Epithelial cell of proximal tubule (primary cell): Measurements from ENCODE around the gene TTC28. TPM values are rescaled to one million over a fixed set of nuclear protein-coding genes. Genes with fewer than 3 reads are reported as not detected.

Experiments
- DNase-seq: peaks from one replicate; pipeline ENCODE4 v3.0.0-alpha.2; 2011; ENCODE audit warnings: low read depth
- H3K4me3 ChIP-seq: 2 replicates; pipeline ENCODE4 v1.5.1; 2011; ENCODE audit warnings: low read depth, mild to moderate bottlenecking, low read length
- total RNA-seq: library from RNA; depleted of rRNA; stranded (reverse); fragments of >200 nt; gene quantifications from 2 replicates; pipeline ENCODE4 v1.2.3, GENCODE V29; 2015
- TF ChIP-seq, protein P1 (sequence below): conservative IDR thresholded peaks from 2 replicates; pipeline ENCODE4 v1.5.1; 2012; ENCODE audit warnings: low read depth, mild to moderate bottlenecking, low read length

Gene TTC28
- total RNA-seq, 1 donor from 2014 or later: 3.7 TPM

DNA sequence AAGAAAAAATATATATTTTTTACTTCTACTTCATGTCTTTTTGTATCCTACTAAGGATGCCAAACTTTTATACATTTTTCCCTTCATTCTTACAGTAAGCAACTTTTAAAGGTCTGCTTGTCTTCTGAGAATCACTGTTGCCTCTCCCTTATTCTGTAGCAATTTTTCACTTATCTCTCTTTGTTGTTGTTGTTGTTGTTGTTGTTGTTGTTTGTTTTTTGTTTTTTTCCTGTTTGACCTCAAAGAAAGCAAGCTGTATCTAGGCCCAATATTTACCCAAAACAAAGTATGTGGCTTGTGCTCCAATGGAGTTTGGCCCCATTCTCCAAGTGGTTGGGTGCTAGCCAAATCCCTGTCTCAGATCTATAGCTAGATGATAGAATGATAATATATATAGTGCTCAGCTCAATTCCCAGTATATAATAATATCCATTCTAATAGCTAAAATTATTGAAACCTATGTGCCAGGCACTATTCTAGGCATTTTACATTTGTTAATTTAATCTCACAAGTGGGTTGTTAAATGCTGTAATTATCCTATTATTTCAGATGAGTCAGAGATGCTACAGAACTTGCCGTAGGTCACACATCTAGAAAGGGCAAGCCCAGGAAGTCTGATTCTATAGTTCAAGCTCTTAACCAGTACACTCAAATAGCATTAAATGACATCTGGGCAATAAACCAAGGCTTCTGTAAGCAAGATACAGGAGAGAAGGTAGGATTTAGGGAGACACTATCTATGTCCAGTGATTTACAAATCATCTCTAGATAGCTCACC, 555.5 kb downstream of the TTC28 start:
- H3K4me3 ChIP-seq: no peak overlapping the region
- TF ChIP-seq, protein P1, sequence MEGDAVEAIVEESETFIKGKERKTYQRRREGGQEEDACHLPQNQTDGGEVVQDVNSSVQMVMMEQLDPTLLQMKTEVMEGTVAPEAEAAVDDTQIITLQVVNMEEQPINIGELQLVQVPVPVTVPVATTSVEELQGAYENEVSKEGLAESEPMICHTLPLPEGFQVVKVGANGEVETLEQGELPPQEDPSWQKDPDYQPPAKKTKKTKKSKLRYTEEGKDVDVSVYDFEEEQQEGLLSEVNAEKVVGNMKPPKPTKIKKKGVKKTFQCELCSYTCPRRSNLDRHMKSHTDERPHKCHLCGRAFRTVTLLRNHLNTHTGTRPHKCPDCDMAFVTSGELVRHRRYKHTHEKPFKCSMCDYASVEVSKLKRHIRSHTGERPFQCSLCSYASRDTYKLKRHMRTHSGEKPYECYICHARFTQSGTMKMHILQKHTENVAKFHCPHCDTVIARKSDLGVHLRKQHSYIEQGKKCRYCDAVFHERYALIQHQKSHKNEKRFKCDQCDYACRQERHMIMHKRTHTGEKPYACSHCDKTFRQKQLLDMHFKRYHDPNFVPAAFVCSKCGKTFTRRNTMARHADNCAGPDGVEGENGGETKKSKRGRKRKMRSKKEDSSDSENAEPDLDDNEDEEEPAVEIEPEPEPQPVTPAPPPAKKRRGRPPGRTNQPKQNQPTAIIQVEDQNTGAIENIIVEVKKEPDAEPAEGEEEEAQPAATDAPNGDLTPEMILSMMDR: no peak
- no peak for DNase-seq

DNA sequence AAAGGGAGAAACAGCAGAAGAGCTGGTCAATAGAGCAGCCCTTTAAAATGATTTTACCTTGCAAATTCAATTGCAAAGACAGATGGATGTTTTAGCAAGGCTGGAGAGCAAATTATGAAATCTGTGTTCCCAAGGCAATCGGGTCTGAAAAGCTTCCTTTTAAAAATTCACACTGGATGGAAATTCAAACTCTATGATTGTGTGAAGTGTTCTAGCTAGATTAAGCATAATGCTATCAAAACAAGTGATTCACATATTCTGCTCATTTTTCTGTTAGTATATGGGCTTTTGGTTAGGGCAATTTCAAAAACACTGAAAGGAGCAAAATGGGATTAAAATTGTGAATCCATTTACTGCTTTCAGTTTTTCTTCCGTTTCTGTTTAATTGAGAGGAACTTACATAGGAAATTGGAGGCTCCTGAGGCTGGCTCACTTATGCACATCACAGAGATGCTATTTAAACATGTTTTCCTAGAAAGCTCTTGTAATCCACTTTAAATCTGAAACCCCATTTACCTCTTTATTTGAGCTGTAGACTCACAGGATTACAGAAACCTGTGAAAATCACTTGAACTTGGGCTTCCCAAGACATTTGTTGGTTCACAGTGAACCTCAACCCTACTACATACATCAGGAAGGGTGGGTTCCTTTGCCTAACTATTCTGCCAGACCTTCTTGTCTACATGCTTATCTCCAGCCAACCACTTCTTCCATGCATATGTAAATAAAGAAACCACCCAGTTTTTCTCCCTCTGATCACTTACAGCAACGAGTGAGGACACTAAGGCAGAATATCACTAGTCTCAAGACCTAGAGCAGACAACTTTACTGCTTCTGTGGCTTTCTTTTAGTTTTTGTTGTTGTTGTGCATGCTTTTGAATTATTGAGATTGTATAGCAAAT, 558.7 kb downstream of the TTC28 start:
- DNase-seq: no peak
- TF ChIP-seq, protein P1: no peak
- H3K4me3 ChIP-seq: no peak overlapping the region

DNA sequence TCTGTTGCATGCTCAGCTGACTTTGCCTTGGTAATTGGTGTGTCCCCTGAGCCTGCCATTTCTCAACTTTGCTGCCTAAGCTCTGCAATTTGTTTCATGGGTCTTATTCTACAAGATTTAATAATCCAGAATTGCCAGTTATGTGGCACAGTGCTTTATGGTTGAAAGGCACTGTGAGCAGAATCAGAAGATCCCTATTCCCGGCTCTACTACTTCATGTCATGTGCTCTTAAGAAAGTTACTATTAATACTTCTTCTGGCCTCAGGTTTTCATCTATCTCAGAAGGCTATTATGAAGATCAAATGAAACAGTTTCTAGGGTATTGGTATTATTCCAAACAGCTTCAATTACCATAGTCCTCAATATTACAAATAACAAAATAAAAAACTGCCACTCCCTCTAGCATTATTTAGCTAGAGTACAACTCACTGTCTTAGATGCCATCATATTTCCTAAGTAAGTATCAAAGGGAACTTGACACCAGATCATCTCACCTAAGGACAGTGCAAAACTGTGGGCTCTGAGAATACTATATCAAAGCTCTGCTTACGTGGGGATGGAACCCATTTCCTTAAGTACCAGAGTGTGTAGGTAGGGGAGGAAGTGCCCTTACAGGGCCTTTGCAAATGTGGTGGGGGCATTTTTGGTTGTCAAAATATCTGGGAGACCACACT, 560.5 kb downstream of the TTC28 start:
- TF ChIP-seq, protein P1: no peak

DNA sequence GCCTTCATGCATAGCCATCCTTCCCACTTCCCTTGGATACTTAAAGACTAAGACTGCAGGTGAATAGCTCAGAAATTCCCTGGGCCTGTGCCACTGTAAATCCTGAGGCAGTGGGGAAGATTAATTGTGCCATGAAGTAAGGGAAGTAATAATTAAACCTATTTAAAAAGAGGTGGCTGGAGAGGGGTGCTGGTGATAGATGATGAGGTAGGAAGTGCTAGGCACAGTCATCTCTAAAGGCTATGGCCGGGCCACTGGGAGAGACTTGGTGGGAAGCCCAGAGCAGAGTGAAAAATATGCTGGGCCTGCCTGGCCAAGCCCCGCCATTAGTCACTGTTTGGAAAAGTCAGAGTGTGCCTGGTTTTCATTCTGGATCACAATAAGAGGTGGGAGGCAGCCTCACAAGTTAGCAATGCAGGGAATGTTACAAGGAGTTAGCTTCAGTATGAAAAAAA, 563.4 kb downstream of the TTC28 start:
- DNase-seq: peak; percentile 86
- no peak overlapping the region for H3K4me3 ChIP-seq
- TF ChIP-seq, protein P1: no peak

More for the DNA sequence above, 560.5 kb downstream of the TTC28 start:
- H3K4me3 ChIP-seq: no peak overlapping the region
- no peak for DNase-seq

DNA sequence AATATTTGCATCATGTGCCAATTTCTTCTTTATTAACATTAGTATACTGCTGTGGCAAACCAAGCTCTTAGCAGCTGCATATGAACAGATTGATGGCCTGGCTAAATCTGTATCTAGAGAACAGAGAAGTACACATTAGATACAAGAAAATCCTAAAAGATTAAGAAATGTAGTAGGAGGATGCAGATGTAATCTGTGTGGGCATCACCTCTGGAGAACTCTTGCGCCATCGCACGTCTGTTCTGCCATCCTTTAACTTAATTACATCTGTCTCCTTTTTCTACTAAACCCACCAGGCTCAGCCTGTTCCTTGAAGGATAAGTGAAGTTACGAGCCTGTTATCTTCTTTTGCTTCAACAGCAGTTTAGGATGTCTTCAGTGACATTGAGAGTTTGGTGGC, 564.2 kb downstream of the TTC28 start:
- TF ChIP-seq, protein P1: no peak
- no peak overlapping the region for H3K4me3 ChIP-seq
- no peak for DNase-seq

DNA sequence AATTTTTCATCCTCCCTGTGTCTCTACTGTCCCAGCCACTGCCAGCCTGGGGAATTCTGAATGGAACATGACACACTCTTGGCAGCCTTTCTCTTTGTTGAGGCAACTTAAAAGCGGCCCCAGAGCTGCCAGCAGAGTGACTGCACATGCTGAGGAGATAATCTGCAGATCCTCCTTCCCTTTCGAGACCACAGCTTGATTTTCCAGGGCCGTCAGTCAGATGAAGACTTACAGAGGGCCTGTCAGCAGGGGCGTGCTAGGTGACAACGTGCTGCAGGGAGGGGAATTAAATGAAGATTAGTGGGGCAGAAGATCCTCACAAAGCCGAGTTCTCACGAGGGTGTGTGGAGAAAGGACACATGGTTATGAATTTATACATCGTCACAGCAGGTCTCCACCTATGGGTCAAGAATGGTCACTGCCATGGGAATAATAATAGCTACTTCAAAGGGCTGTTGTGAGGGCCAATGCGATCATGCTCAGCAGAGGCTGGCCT, 567.0 kb downstream of the TTC28 start:
- peak; percentile 31 for DNase-seq
- TF ChIP-seq, protein P1: peak; percentile 54
- no peak overlapping the region for H3K4me3 ChIP-seq
